Transverse colon (tissue), 4 donors: ENCODE results near the gene BCL2L13. TPM values are rescaled to one million over a fixed set of nuclear protein-coding genes. Genes with fewer than 3 reads are reported as not detected.

Source experiments
- DNase-seq: peaks from one replicate; pipeline ENCODE4 v3.0.0-alpha.2; 2019
- H3K27ac ChIP-seq, 4 donors: fragments of 200-600 bp; sonication (generic); 2 replicates each; pipeline ENCODE4 v1.5.1; 2016 to 2018; ENCODE audit warnings: inconsistent platforms in 4 of 4
- H3K27me3 ChIP-seq: fragments of 200-600 bp; sonication (generic); 2 replicates; pipeline ENCODE4 v1.5.1; 2017; ENCODE audit warnings: inconsistent platforms
- H3K36me3 ChIP-seq, 4 donors: fragments of 200-600 bp; sonication (generic); 2 replicates each; pipeline ENCODE4 v1.5.1; 2017 to 2019; ENCODE audit warnings: inconsistent platforms in 4 of 4
- H3K4me1 ChIP-seq, 4 donors: fragments of 200-600 bp; sonication (generic); 2 replicates each; pipeline ENCODE4 v1.5.1; 2017 to 2020; ENCODE audit warnings: inconsistent platforms in 4 of 4
- H3K4me3 ChIP-seq, 4 donors: fragments of 200-600 bp; sonication (generic); 1 replicate in 1 of 4; 2 replicates in 3 of 4; pipeline versions ENCODE4 v1.5.1 to v1.6.1; 2017 to 2019; ENCODE audit warnings: inconsistent platforms in 4 of 4
- H3K9me3 ChIP-seq, 2 donors: fragments of 200-600 bp; sonication (generic); 2 replicates each; pipeline ENCODE4 v1.5.1; 2017 to 2019; ENCODE audit warnings: inconsistent platforms in 2 of 2
- EP300 ChIP-seq: sonication (generic); formaldehyde crosslinking; IDR thresholded peaks from one replicate; pipeline ENCODE4 v1.6.1; 2017; ENCODE audit warnings: antibody characterized with exemption, low read depth
- POLR2A ChIP-seq: fragments of 450-650 bp; IDR thresholded peaks from one replicate; pipeline ENCODE4 v1.6.1; 2016; ENCODE audit warnings: antibody characterized with exemption, mild to moderate bottlenecking, moderate library complexity
- POLR2AphosphoS5 ChIP-seq, 3 donors: sonication (generic); formaldehyde crosslinking; IDR thresholded peaks; one replicate each; pipeline ENCODE4 v1.6.1; 2016; ENCODE audit warnings: antibody characterized with exemption in 3 of 3
- WGBS, 2 donors: methylation state at CpG; one replicate each; pipeline ENCODE4 v1.1.5; 2018; ENCODE audit warnings: low coverage in 1 of 2; 5-methylcytosine and 5-hydroxymethylcytosine counted together
- in situ Hi-C, 4 donors: fragments of 200-750 bp; cut with MboI; loops; one replicate each; pipeline versions ENCODE4 v1.15.0 to v1.15.1; 2017; ENCODE audit warnings: low sequenced_read_pairs in 3 of 4, low pct_ligation_motif_present in 1 of 4, low pct_unique_long_range_greater_than_20kb in 1 of 4
- intact Hi-C: fragments of 100-400 bp; cut with DNase I; formaldehyde crosslinking; loops from one replicate; pipeline ENCODE4 v1.15.1; 2023; ENCODE audit warnings: low total_unique reads
- total RNA-seq, 4 donors: library from RNA; depleted of rRNA; stranded (reverse); fragments of >200 nt; gene quantifications; one replicate each; pipeline ENCODE4 v1.1.0, GENCODE V29; 2016
- TF ChIP-seq, protein P1 (sequence below), 5 experiments: fragments of 200-600 bp in 3 of 5; fragments of 450-650 bp in 2 of 5; sonication (generic) in 3 of 5; IDR thresholded peaks; 1 replicate in 2 of 5; 2 replicates in 3 of 5; pipeline ENCODE4 v1.5.1; 2016 to 2017; ENCODE audit warnings: antibody characterized with exemption in 5 of 5, inconsistent platforms in 3 of 5, mild to moderate bottlenecking in 2 of 5, moderate library complexity in 1 of 5

BCL2L13 gene
- total RNA-seq, 4 donors from 2014 or later: 44.0 to 115 (median 59.6) TPM

DNA sequence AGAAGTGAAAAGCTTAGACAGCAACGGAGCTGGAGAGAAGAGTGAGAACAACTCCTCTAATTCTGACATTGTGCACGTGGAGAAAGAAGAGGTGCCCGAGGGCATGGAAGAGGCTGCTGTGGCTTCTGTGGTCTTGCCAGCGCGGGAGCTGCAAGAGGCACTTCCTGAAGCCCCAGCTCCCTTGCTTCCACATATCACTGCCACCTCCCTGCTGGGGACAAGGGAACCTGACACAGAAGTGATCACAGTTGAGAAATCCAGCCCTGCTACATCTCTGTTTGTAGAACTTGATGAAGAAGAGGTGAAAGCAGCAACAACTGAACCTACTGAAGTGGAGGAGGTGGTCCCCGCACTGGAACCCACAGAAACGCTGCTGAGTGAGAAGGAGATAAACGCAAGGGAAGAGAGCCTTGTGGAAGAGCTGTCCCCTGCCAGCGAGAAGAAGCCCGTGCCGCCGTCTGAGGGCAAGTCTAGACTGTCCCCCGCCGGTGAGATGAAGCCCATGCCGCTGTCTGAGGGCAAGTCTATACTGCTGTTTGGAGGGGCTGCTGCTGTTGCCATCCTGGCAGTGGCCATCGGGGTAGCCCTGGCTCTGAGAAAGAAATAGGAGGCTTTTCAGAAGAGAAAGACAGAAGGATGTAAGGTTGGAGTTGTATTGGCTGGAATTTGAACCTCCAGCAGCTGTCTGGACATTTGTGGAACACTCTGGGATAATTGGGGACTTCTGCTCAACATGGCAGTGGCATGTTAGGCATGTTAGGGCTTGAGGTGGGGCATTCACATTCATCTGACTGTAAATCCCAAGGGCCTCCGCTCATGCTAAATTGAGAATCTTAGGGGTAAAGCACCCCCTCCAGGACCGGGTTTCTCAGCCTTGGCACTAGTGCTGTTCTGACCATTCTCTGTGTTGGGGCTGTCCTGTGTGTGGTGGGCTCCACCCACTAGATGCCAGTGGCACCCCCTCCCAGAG, 88.7 kb downstream of the BCL2L13 start:
- 69 to 81% methylated on average over 3 to 18 of the region's 18 CpGs for WGBS, 2 donors
- TF ChIP-seq POLR2A (no peak), EP300 (no peak), POLR2AphosphoS5 (IDR thresholded peaks at IDR 0.05) (no peak)
- TF ChIP-seq, protein P1, sequence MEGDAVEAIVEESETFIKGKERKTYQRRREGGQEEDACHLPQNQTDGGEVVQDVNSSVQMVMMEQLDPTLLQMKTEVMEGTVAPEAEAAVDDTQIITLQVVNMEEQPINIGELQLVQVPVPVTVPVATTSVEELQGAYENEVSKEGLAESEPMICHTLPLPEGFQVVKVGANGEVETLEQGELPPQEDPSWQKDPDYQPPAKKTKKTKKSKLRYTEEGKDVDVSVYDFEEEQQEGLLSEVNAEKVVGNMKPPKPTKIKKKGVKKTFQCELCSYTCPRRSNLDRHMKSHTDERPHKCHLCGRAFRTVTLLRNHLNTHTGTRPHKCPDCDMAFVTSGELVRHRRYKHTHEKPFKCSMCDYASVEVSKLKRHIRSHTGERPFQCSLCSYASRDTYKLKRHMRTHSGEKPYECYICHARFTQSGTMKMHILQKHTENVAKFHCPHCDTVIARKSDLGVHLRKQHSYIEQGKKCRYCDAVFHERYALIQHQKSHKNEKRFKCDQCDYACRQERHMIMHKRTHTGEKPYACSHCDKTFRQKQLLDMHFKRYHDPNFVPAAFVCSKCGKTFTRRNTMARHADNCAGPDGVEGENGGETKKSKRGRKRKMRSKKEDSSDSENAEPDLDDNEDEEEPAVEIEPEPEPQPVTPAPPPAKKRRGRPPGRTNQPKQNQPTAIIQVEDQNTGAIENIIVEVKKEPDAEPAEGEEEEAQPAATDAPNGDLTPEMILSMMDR (IDR thresholded peaks at IDR 0.05): no peak
- DNase-seq: no peak
- H3K27ac ChIP-seq: peak overlapping the region; percentile 25 to 75 (median 64)
- no peak overlapping the region for H3K4me3 ChIP-seq
- peaks cover 12 to 39% (median 24%) of the 10 kb centered on the region in 4 donors for H3K4me1 ChIP-seq
- no peaks in the 10 kb centered on the region for H3K9me3 ChIP-seq
- peaks cover 0 to 24% (median 13%) of the 10 kb centered on the region in 4 donors for H3K36me3 ChIP-seq
- no peaks in the 10 kb centered on the region for H3K27me3 ChIP-seq
- in situ Hi-C loops (no loop called here), intact Hi-C loops (no loop called here)

DNA sequence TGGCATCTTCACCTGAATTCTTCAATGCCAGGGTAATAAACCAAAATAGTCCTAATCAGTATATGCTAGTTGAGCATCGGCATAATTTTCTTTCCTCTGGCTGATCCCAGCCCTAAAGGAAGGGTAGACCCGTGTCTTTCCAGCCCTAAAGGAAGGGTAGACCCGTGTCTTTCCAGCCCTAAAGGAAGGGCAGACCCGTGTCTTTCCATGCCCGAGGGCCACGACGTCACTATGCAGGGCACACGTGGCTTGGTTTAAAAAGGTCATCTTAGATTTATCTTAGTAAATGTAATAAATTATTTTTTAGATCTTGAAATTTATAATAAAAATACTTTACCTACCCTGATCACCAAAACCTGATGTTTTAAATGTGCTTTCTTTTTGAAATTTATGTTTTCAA, 90.2 kb downstream of the BCL2L13 start:
- Histone ChIP-seq H3K27me3 (no peaks in the 10 kb centered on the region), H3K4me3 (no peak overlapping the region), H3K36me3 (peaks cover 0 to 25% (median 14%) of the 10 kb centered on the region in 4 donors), H3K9me3 (no peaks in the 10 kb centered on the region), H3K27ac (no peak overlapping the region), H3K4me1 (peaks cover 12 to 37% (median 20%) of the 10 kb centered on the region in 4 donors)
- WGBS, 2 donors: 86 to 91% methylated on average over 7 to 8 of the region's 8 CpGs
- intact Hi-C loops: no loop called here
- in situ Hi-C loops: no loop called here
- no peak for TF ChIP-seq POLR2AphosphoS5 (IDR thresholded peaks at IDR 0.05)
- TF ChIP-seq EP300: no peak
- no peak for TF ChIP-seq POLR2A
- TF ChIP-seq, protein P1 (IDR thresholded peaks at IDR 0.05): no peak
- no peak for DNase-seq

DNA sequence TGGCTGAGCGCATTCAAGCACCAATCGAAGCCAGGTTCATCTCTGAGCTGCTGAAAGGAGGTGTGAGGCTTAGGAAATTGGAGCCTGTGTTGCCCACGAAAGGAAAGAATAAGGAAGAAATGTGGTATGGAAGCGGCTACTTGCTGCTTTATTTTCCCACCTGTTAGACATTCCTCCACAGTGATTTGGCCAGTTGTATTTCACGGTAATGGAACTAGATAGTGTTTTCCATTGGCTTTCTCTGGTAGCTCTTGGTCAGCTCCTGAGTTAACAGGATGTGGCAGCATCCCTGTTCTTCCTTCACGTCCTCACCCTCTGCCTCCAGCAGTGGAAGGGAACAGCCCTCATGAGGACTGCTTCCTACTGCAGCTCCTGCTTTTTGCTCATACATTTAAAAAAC, 91.0 kb downstream of the BCL2L13 start:
- Histone ChIP-seq H3K27ac (no peak overlapping the region), H3K9me3 (no peaks in the 10 kb centered on the region), H3K27me3 (no peaks in the 10 kb centered on the region), H3K4me3 (no peak overlapping the region), H3K4me1 (peaks cover 12 to 29% (median 17%) of the 10 kb centered on the region in 4 donors), H3K36me3 (peaks cover 0 to 25% (median 14%) of the 10 kb centered on the region in 4 donors)
- no peak for DNase-seq
- in situ Hi-C loops: no loop called here
- WGBS, 2 donors: 79 to 94% methylated on average over 5 to 6 of the region's 6 CpGs
- TF ChIP-seq, protein P1 (IDR thresholded peaks at IDR 0.05): no peak
- TF ChIP-seq POLR2AphosphoS5 (IDR thresholded peaks at IDR 0.05) (no peak), POLR2A (no peak), EP300 (no peak)
- intact Hi-C loops: no loop called here

DNA sequence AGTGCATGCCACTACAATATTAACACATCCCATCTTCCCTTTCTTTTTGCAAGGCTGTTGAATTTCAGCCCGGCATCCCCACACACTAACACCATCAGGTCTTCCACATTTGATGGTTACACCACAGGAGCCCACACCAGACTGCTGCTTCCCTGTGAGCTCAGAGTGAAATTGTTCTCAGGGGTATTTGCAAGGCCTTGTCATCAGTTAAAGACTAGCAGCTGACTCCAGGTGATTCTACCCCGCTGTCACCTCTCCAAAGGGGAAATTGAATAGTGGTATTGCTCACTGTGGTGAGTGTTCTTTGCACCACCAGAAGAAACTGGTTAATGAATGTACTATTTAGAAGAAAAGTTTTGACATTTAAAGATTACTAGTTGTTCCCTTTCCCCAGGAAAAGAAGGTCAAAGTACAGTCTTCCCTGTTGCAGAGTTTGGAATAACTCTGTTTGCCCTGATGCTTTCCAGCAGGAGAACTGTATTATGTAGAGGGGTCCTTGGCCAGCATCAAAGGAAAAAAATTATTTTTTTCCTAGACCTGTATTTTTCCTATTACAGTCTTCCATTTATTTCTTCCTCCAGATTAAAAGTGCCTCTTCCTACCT, 93.8 kb downstream of the BCL2L13 start:
- 95% methylated on average over 2 of the region's 2 CpGs; no CpG with 5 or more reads in 1 of the 2 donors for WGBS, 2 donors
- in situ Hi-C loops (no loop called here), intact Hi-C loops (no loop called here)
- Histone ChIP-seq H3K9me3 (no peaks in the 10 kb centered on the region), H3K36me3 (peaks cover 0 to 18% (median 9%) of the 10 kb centered on the region in 4 donors), H3K27ac (no peak overlapping the region), H3K4me1 (peaks cover 0 to 5% (median 0%) of the 10 kb centered on the region in 4 donors), H3K4me3 (no peak overlapping the region), H3K27me3 (no peaks in the 10 kb centered on the region)
- TF ChIP-seq POLR2A: no peak
- no peak for DNase-seq
